Putamen (tissue), 1 donor: Measurements from ENCODE around the gene CDH8.
A peak's percentile ranks its signal among the peaks of the same experiment; 100 is the strongest.

Experiments
- DNase-seq: peaks from one replicate; pipeline ENCODE4 v3.0.0-alpha.2; 2016; ENCODE audit warnings: low spot score

CDH8 gene

GRCh38 chr16:62029947-62030346 is 6.3 kb downstream of the CDH8 start:
- DNase-seq = no peak

GRCh38 chr16:62022688-62023087 is 13.6 kb downstream of the CDH8 start:
- no peak for DNase-seq

- DNase-seq = no peak
Measured at GRCh38 chr16:62021161-62021581, 15.1 kb downstream of the CDH8 start.

- DNase-seq = no peak
Measured at GRCh38 chr16:62020681-62021080, 15.6 kb downstream of the CDH8 start.

- no peak for DNase-seq
Measured at GRCh38 chr16:62019851-62020250, 16.4 kb downstream of the CDH8 start.

- no peak for DNase-seq
Measured at GRCh38 chr16:62018301-62019060, 17.8 kb downstream of the CDH8 start.

- no peak for DNase-seq
Measured at GRCh38 chr16:62014319-62014923, 21.8 kb downstream of the CDH8 start.

GRCh38 chr16:62010186-62010585 is 26.1 kb downstream of the CDH8 start:
- DNase-seq = peak; percentile 56

- no peak for DNase-seq
Measured at GRCh38 chr16:61998460-61998859, 37.8 kb downstream of the CDH8 start.

- DNase-seq = no peak
Measured at GRCh38 chr16:61993108-61993507, 43.1 kb downstream of the CDH8 start.

- no peak for DNase-seq
Measured at GRCh38 chr16:61987474-61988012, 48.7 kb downstream of the CDH8 start.

- DNase-seq = no peak
Measured at GRCh38 chr16:61969077-61969382, 67.2 kb downstream of the CDH8 start.

GRCh38 chr16:61968242-61969076 is 67.8 kb downstream of the CDH8 start:
- DNase-seq = peak; percentile 23

GRCh38 chr16:61957075-61957855 is 79.0 kb downstream of the CDH8 start:
- no peak for DNase-seq

- DNase-seq = no peak
Measured at GRCh38 chr16:61952841-61953240, 83.4 kb downstream of the CDH8 start.

GRCh38 chr16:61948414-61948813 is 87.8 kb downstream of the CDH8 start:
- DNase-seq = no peak

- DNase-seq = no peak
Measured at GRCh38 chr16:61946019-61946418, 90.2 kb downstream of the CDH8 start.

- no peak for DNase-seq
Measured at GRCh38 chr16:61945511-61945910, 90.7 kb downstream of the CDH8 start.

GRCh38 chr16:61944004-61944403 is 92.2 kb downstream of the CDH8 start:
- no peak for DNase-seq

GRCh38 chr16:61940611-61941010 is 95.6 kb downstream of the CDH8 start:
- no peak for DNase-seq

- no peak for DNase-seq
Measured at GRCh38 chr16:61937646-61938045, 98.6 kb downstream of the CDH8 start.

GRCh38 chr16:61936522-61936921 is 99.7 kb downstream of the CDH8 start:
- DNase-seq = peak; percentile 23
